Memory B cell (primary cell): Measurements from ENCODE around the gene MEFV.

Experiments used
- ATAC-seq: fragments of 150-1000 bp; cut with Tn5 transposase; 2 replicates; pipeline ENCODE4 v1.10.0; 2021; ENCODE audit warnings: low read depth, mild to moderate bottlenecking, moderate library complexity
- DNase-seq, 2 donors: peaks; one replicate each; pipeline ENCODE4 v3.0.0; 2022; ENCODE audit warnings: low spot score in 2 of 2
- H3K27ac Mint-ChIP-seq: one replicate; pipeline ENCODE4 v1.8.0; 2022; ENCODE audit warnings: mild to moderate bottlenecking, moderate library complexity, mixed read lengths
- H3K27me3 Mint-ChIP-seq: one replicate; pipeline ENCODE4 v1.8.0; 2022; ENCODE audit warnings: mixed read lengths
- H3K36me3 Mint-ChIP-seq: one replicate; pipeline ENCODE4 v1.8.0; 2022; ENCODE audit warnings: mild to moderate bottlenecking, mixed read lengths
- H3K4me1 Mint-ChIP-seq: one replicate; pipeline ENCODE4 v1.8.0; 2022; ENCODE audit warnings: mixed read lengths
- H3K4me3 Mint-ChIP-seq: one replicate; pipeline ENCODE4 v1.8.0; 2022; ENCODE audit warnings: mild to moderate bottlenecking, moderate library complexity, mixed read lengths
- H3K9me3 Mint-ChIP-seq: one replicate; pipeline ENCODE4 v1.8.0; 2022; ENCODE audit warnings: mixed read lengths

MEFV gene

GRCh38 chr16:3192476-3193019, 63.9 kb downstream of the MEFV start:
- Mint-ChIP-seq H3K4me3 (no peak overlapping the region), H3K27ac (no peak overlapping the region), H3K4me1 (peaks cover 2% of the 10 kb centered on the region), H3K27me3 (peaks cover 29% of the 10 kb centered on the region), H3K9me3 (no peaks in the 10 kb centered on the region), H3K36me3 (no peaks in the 10 kb centered on the region)
- DNase-seq (no peak), ATAC-seq (no peak)
